ENCODE data around the gene CEP89.
"Not testable (repeated sequence)": the region's sequence is repeated elsewhere in the genome, so short reads cannot be mapped to it uniquely, and the experiment has no call there.

The CEP89 gene

DNA sequence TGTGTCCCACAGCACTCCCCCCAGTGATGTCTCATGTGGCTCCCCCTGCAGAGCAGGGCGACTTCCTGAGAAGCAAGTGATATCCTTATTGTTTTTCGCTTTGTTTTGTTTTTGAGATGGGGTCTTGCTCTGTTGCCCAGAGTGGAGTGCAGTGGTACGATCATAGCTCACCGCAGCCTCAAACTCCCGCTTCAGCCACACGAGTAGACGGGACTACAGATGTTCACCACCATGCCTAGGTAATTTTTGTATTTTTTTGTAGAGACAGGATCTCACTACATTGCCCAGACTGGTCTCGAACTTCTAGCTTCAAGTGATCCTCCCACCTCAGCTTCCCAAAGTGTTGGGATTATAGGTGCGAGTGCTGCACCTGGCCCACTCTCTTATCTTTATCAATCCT, 5.0 kb downstream of the CEP89 start:
- DNase-seq (ENCODE audit: low read depth in 2 of 2), result no peak

DNA sequence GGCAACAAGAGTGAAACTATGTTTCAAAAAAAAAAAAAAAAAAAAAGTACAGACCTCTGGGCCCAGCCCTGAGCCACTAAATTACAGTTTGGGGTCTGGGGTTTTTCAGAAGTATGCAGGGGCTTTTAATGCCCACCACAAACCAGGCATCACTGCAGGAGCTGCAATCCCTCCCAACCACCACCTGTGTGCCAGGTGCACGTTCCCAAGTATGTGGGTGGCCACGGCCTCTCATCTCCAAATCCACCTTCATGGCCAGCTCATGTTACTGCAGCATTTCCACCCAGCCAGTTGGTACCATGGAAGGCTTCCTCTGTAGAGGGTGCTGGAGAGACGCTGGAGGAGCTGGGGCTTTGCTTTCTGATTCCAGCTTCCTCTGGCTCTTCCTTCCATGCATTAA, 26.5 kb downstream of the CEP89 start:
- no peak for DNase-seq (ENCODE audit: low read depth in 2 of 2)

DNA sequence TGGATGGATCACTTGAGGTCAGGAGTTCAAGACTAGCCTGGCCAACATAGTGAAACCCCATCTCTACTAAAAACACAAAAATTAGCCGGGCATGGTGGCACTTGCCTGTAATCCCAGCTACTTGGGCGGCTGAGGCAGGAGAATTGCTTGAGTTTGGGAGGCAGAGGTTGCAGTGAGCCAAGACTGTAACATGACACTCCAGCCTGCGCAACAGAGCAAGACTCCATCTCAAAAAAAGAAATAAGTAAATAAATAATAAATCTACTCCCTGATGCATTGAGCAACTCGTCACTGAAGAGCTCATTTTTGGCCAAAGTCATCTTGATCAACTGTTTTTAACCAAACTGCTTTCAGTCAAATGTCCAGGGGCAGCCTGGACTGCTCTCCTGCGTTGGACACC, 30.5 kb downstream of the CEP89 start:
- DNase-seq (ENCODE audit: low read depth in 2 of 2), result not testable (repeated sequence)

DNA sequence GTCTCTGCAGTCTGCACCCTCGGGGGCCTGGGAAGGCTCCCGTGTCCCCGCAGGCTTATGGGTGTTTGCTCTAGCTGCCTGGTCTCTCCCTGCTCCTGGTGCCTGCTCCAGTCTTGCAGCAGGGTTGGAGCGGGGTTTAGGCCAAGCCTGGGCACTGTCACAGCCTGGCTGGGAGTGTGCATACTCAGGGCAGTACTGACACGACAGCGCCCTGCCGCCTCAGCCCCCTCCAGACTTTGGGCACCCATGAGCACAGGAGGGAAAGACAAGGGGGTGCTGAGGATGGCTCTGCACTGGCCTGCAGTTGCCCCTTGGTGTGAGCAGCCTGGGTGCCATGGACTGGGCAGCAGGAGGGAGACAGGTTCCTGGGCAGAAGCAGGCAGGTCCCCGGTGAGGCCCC, 35.7 kb downstream of the CEP89 start:
- no peak for DNase-seq (ENCODE audit: low read depth in 2 of 2)

DNA sequence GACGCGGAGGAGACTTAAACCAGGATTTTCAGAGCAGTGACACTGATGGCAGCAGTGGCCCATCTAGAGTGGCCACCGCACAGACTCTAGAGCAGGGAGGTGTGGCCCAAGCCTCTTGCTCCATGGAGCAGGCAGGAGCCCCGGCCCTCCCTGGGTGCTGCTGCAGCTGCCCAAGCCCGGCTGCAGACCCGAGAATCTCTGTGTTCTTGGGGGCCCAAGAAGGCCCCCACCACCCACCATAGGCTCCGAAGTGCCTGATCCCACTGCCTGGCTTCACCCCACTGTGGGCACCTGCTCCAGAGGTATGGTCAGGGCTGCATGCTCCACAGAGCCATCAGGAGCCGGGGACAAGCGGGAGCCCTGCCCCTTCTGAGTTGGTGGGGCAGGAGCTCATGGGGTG, 36.1 kb downstream of the CEP89 start:
- no peak for DNase-seq (ENCODE audit: low read depth in 2 of 2)

DNA sequence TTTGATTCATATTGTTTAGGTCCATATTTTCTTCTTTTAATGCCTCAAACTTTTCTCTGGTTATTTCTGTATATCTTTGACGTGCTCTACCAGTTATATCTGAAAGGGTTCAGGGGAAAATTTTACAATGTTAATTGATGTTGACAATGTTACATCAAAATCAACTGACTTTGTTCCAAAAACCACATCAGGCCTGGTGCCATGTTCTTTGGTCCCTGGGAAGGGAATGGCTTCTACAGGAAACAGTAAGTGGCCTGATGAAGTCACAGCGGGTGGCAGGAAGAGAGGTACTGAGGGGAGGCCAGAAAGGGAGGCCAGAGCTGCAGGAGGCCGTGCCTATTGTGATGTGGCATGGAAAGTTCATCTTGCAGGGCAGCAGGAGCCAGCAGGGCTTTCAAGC, 38.2 kb downstream of the CEP89 start:
- no peak for DNase-seq (ENCODE audit: low read depth in 2 of 2)

DNA sequence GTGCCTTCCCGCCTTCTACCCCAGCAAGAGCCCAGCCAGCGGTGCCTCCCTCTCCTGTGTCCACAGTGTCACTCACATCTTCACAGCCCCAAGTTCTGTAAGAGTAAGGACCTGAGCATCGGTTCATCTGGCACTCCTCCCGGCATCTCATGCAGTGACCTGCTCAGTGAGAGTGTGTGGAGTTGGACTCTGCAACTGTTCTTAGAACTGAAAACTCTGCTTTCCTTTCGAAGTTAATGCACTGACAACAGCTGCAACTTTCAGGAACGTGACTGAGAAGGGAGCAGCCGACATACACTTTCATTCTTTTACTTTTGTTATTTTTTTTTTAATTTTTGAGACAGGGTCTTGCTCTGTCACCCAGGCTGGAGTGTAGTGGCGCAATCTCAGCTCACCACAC, 41.2 kb downstream of the CEP89 start:
- DNase-seq (ENCODE audit: low read depth in 2 of 2), result no peak

DNA sequence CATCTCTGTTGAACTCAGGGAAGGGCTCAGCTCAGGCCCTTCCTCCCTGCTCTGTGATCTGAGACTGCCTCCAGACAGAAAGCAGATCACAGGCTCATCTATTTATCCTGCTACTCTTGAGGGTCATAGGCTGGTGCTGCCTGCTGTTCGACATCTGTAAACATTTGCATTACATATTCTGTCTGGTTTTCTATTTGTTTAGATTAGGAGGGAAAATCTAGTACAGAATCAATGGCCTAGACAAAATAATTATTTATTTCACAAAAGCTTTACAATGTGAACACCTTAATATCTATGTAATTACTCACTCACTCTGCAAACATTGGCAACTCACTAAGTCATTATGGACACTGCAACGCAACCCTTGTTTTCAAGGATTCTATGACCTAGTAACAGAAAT, 43.0 kb downstream of the CEP89 start:
- no peak for DNase-seq (ENCODE audit: low read depth in 2 of 2)

DNA sequence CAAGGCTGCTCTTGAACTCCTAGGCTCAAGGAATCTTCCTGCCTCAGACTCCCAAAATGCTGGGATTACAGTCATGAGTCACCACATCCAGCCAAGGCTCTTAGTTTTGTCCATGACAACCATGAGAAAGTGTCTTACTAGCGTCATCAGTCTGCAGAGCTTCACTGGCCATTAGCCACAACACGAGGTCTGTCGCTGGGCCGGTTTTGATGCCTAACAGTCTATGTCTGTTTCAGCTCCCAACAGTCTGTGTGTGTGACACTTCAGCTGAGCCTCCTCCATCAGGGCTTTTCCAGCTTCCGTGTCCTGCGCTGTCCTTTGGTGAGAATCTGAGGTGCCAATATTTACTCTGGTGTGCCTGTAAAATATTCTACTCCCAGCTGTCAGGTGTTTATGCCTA, 47.6 kb downstream of the CEP89 start:
- no peak for DNase-seq (ENCODE audit: low read depth in 2 of 2)

DNA sequence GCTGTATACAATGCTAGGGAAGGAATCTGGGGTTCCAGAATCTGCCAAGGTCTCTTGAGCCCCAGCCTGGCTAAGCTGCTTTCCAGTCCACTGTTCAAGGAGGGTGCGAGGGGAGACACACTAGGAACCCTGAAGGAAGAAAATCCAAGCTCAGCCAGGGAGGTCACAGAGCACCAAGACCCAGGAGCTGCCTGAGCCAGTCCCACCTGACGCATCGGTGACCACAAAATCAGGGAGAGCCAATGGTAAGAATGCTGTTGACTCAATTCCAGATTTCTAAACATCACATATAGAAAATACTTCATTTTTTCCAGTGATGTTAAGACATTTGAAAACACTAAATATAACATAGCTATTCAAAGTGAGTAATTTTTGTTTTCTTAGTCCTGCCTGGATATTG, 50.1 kb downstream of the CEP89 start:
- no peak for DNase-seq (ENCODE audit: low read depth in 2 of 2)

DNA sequence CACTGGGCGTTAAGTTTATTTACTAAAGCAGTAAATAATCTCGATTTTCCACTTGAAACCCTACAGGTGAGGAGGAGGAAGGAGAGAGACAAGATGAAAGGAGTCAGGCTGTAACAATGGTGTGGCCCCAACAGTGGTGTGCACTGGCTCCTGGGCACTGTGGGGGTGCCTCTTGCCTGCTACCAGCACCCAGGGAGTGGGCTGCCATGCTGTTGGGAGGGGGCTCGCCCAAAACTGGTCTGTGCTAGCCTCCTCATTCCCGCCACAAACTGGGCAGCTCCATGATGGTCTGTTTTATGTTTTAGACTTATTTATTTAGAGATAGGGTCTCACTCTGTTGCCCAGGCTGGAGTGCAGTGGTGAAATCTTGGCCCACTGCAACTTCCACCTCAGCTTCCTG, 52.4 kb downstream of the CEP89 start:
- no peak for DNase-seq (ENCODE audit: low read depth in 2 of 2)

DNA sequence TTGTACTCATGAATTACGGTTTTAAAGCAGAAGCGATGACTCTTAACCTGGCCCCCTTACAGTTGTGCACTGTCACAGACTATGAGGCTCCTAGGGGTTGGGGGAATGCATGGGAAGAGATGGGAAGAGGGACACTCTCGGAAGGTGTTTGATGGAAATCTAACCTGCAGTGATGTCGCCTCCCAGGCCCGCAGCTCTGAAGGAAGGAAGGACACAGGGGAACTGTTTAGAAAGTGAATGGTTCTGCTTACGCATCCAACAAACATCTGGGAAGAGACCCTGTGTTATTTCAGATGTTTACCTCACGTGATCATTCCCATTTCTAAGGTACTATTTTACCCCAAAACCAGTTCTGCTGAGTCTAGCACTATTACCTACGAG, 54.2 kb downstream of the CEP89 start:
- DNase-seq (ENCODE audit: low read depth in 2 of 2), result no peak

DNA sequence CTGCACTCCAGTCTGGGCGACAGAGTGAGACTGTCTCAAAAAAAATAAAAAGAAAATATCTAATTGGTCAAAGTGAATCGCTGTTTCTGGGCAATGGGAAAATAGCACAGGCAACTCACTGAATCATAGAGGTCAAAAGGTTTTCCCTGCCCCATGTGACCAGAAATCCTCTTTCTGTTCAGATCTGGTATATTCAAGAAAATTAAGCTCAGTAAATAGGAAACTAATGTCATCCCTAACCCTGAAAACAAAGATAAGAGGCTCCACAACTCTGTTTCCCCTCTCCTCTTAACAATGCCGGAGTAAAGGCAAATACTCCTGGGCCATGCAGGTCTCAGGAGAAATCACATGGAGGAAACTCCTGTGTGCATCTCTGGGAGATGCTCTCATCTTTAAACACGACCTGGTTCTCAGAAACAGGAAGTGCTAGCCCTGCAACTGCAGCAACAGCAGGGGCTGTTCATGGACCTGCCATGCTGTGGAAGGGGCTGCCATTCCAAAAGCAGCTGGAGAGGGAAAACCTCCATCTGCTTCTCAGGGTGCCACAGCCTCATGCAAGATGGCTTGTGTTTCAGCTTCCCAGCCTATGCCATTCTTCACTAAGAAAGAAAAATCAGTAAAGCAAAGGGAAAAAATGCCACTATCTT, 54.7 kb downstream of the CEP89 start:
- DNase-seq (ENCODE audit: low read depth in 2 of 2), result no peak

DNA sequence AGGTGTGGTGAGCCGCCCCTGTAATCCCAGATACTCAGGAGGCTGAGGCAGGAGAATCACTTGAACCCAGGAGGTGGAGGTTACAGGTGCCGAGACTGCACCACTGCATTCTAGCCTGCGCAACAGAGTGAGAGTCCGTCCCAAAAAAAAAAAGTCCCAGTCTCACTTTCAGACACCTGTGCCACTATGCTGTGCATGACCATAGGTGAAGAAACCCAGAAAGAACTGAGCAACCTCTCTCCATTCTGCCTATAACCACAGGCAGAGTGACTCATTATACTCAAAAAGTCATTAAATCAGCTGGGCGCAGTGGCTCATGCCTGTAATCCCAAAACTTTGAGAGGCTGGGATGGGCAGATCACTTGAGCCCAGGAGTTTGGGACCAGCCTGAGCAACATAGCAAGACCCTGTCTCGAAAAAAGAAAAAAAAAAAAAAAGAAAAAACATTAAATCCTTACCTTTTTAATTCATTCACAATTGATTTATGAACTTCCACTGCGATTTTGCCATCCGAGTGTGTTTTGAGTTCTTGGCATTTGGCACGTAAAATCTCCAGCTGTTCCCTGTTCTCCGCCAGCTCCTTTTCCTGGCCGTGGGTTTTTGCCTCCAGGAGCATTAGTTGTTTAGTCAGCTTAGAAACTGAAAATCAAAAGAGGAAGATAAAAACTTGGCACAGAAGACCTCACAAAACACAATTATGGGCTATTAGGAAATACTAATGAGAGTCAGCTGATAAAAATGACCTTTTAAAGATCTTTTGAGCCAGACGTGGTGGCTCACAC, 56.7 kb downstream of the CEP89 start:
- DNase-seq (ENCODE audit: low read depth in 2 of 2), result no peak

DNA sequence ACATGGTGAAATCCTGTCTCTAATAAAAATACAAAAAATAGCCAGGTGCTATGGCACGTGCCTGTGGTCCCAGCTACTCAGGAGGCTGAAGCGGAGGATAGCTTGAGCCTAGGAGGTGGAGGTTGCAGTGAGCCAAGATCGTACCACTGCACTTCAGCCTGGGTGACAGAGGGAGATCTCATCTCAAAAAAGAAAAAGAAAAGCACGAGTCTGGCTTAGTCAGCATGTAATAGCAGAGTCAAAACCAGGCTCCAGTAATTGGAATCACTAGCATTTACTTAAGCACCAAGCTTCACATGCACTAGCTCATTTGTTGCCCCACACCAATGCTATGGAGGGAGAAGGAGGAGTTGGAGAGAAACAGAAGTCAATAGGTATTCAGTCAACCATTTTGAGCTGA, 60.3 kb downstream of the CEP89 start:
- no peak for DNase-seq (ENCODE audit: low read depth in 2 of 2)

DNA sequence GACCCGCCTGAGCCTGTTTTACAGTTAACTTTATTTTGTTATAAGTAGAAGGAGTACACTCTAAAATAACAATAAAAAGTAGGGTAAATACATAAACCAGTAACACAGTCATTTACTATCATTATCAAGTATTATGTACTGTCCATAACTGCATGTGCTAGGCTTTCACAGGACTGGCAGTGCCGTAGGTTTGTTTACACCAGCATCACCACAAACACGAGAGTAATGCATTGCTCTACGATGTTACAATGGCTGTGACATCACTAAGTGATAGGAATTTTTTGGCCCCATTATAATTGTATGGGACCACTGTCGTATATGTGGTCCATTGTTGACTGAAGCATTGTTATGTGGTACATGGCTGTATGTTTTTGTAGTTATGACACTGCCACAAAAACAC, 60.9 kb downstream of the CEP89 start:
- no peak for DNase-seq (ENCODE audit: low read depth in 2 of 2)

DNA sequence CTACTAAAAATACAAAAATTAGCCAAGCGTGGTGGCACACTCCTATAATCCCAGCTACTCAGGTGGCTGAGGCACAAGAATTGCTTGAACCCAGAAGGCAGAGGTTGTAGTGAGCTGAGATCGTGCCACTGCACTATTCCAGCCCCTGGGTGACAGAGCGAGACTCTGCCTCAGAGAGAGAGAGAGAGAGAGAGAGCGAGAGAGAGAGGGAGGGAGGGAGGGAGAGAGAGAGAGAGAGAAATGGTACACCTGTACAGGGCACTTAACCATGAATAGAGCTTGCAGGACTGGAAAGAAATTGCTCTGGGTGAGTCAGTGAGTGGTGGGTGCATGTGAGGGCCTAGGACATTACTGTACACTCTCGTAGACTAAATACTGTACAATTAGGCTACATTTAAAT, 61.7 kb downstream of the CEP89 start:
- no peak for DNase-seq (ENCODE audit: low read depth in 2 of 2)

DNA sequence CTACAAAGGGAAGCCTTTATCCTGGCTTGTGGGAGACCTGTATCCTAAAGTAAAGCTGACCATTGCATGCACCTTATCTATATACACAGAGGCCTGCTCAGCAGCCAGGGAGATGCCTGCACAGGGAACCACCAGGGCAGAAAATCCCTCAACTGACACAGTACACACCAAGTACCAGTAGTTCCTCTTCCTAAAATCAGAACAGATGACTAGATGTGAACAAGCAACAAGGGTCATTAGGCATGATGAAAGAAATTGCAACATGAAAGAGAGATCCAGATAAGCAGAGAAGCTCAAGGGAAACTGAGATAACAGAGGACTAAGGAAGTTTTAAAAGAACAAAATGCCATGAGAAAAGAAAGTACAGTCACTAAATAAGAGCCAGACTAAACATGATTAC, 62.5 kb downstream of the CEP89 start:
- DNase-seq (ENCODE audit: low read depth in 2 of 2), result no peak

DNA sequence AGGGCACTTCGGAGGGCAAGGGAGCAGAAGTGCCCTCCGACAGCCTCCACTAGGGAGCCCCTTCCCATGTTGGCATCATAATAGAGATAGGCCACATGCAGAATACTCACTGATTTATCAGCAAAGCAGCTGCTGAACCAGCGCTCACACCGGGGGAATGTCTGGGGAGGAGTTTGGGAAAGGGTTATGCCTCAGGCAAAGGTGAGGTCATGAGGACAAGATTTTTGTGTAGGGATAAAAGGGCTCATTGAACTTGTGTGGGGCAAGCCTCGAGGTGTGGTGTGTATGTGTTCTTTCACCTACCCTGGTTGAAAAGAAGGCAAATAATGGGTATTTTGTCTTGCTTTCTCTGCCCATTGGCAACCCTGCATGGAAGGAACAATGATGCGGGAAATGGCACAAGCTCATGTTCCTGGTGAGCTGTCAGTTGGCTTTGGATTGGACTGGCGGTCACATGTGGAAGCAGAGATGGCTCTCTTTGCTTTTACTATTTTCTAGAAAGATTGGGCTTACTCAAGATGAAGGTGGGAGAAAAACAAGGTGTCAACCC, 63.0 kb downstream of the CEP89 start:
- DNase-seq (ENCODE audit: low read depth in 2 of 2), result no peak

DNA sequence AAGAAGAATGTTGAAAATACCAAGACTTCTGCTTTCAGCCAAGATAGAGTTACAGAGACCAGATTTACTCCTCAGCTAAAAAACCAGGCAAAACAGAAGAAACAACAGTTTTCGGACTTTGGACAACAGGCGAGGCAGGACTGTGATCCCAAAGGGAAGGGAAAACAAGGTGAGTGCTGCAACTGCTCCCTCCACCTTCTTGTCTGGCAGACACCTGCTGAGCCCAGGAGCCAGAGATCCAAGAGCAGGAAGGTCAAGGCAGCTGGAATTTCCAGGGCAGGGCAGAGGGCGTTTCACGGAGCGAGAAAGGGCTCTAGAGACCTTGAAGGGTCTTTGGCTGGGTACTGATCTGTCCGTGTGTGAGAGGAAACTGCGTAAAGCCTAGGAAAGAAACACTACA, 69.3 kb downstream of the CEP89 start:
- DNase-seq (ENCODE audit: low read depth in 2 of 2), result no peak

DNA sequence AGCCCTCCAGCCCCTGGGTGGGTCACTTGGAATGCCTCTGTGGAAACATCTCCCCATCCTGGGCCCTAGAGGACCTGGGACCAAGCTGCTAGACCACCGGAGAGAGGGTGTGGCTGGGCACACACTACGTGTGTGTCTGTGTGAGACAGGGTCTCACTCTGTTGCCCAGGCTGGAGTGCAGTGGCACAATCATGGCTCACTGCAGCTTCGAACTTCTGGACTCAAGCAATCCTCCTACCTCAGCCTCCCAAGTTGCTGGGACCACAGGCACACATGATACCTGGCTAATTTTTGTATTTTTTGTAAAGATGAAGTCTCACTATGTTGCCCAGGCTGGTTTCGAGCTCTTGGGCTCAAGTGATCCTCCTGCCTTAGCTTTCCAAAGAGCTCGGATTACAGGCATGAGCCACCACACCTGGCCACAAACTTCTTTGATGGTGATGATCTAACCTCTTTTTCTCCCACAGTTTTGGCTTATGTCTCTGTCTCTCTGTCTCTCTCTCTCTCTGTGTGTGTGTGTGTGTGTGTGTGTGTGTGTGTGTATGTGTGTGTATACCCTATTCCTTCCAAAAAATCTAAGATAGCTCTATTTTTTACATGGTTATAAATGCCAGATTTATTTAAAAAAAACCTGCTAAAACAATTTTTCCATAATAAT, 70.1 kb downstream of the CEP89 start:
- no peak for DNase-seq (ENCODE audit: low read depth in 2 of 2)

DNA sequence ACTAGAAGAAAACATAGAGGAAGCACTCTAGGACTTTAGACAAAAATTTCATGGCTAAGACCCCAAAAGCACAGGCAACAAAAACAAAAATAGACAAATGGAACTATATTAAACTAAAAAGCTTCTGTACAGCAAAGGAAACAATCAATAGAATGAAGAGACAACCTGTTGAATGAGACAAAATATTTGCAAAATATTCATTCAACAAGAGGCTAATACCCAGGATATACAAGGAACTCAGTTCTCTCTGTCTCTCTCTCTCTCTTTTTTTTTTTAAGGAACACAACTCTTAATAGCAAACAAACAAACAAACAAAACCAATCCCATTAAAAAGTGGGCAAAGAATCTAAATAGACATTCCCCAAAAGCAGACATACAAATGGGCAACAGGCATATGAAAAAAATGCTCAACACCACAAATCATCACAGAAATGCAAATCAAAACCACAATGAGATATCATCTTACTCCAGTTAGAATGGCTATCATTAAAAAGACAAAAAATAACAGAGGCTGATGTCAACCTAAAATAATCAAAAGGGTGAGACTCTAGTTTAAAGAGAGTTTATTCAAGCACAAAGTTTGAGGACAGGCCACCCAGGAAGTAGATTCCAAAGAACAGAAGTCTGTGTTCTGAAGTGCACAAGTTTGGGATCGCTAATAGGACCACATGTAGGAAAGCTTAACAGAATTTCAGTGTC, 75.1 kb downstream of the CEP89 start:
- DNase-seq (ENCODE audit: low read depth in 2 of 2), result no peak
